IPS-NIHi7 (cell line): ENCODE results near the gene GFY.
A peak's percentile ranks its signal among the peaks of the same experiment; 100 is the strongest.

Source experiments
- DNase-seq: peaks from one replicate; pipeline ENCODE4 v3.0.0; 2012; ENCODE audit warnings: mixed read lengths; ENCODE audit errors: extremely low spot score

The GFY gene

GRCh38 chr19:49425178-49425577 lies at the start of gene GFY:
Gene GFY (plus strand): TSS chr19:49425388. CDS start chr19:49426431, 1,043 bp downstream.
- DNase-seq, result no peak

GRCh38 chr19:49378512-49378911 lies 46.7 kb upstream of the GFY start:
- DNase-seq, result no peak

GRCh38 chr19:49380391-49380790 lies 44.8 kb upstream of the GFY start:
- no peak for DNase-seq

- DNase-seq, result no peak
Measured at GRCh38 chr19:49382639-49383038, 42.5 kb upstream of the GFY start.

- DNase-seq, result no peak
Measured at GRCh38 chr19:49383599-49383998, 41.6 kb upstream of the GFY start.

- DNase-seq, result no peak
Measured at GRCh38 chr19:49387936-49388372, 37.2 kb upstream of the GFY start, which contains the start of gene KASH5. Gene KASH5 (plus strand): TSS chr19:49388249. CDS start chr19:49390884, 2,635 bp downstream.

- no peak for DNase-seq
Measured at GRCh38 chr19:49389406-49389805, 35.8 kb upstream of the GFY start.

- no peak for DNase-seq
Measured at GRCh38 chr19:49390131-49390928, 34.9 kb upstream of the GFY start.

GRCh38 chr19:49390929-49391359 lies 34.2 kb upstream of the GFY start:
- DNase-seq, result no peak

- DNase-seq, result peak; percentile 94
Measured at GRCh38 chr19:49391581-49392399, 33.4 kb upstream of the GFY start.

- no peak for DNase-seq
Measured at GRCh38 chr19:49393881-49394280, 31.3 kb upstream of the GFY start.

GRCh38 chr19:49395581-49396407 lies 29.4 kb upstream of the GFY start:
- DNase-seq, result no peak

GRCh38 chr19:49396738-49397505 lies 28.3 kb upstream of the GFY start:
- no peak for DNase-seq

GRCh38 chr19:49398001-49398615 lies 27.1 kb upstream of the GFY start:
- DNase-seq, result no peak

GRCh38 chr19:49398931-49399330 lies 26.3 kb upstream of the GFY start:
- no peak for DNase-seq

- DNase-seq, result no peak
Measured at GRCh38 chr19:49400029-49400428, 25.2 kb upstream of the GFY start.

GRCh38 chr19:49403404-49404187 lies 21.6 kb upstream of the GFY start:
- peak; percentile 78 for DNase-seq

GRCh38 chr19:49407079-49407478 lies 18.1 kb upstream of the GFY start:
- no peak for DNase-seq

- no peak for DNase-seq
Measured at GRCh38 chr19:49407482-49408015, 17.6 kb upstream of the GFY start.
